ENCODE data around the gene PTPN20. TPM values are rescaled to one million over a fixed set of nuclear protein-coding genes. Genes with fewer than 3 reads are reported as not detected.

Gene PTPN20
- total and polyA plus RNA-seq, 2 of the 8 experiments (the other 6 are each of a cell fraction or from before 2014, with no cell fraction given) = not detected

DNA sequence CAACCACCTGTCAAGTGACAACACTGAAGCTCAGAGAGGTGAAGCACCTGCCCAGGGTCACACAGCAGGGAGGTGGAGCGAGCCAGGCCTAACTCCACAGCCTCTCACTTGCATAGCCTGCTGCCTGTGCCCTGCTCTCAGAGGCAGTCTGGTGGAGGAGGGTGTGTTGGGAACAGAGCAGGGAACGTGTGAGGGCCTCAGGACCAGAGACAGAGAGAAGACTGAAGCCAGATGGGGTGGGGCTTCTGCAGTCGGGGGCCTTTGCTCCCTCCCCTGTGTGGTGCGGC is 114.0 kb downstream of the PTPN20 start:
- no peaks in the 10 kb centered on the region for H3K79me1 ChIP-seq (ENCODE audit: low read depth, low read length)
- H3K79me2 ChIP-seq (ENCODE audit: control insufficient read depth in 1 of 2, insufficient read depth in 2 of 2, low read length in 2 of 2) = no peaks in the 10 kb centered on the region
- no peak overlapping the region for H3K56ac ChIP-seq (replicated peaks; ENCODE audit: insufficient read length, low read depth, low read length)
- H2BK20ac ChIP-seq (ENCODE audit: low read length) = no peak overlapping the region
- DNase-seq (ENCODE audit: low read depth in 1 of 2, low spot score in 2 of 2) = no peak
- no peaks in the 10 kb centered on the region for H3K36me3 ChIP-seq (ENCODE audit: control insufficient read depth in 2 of 4, insufficient read depth in 4 of 4, low read length in 3 of 4)
- H4K91ac ChIP-seq (replicated peaks; ENCODE audit: insufficient read length, low read length) = no peak overlapping the region
- CTCF ChIA-PET (ENCODE audit: partially characterized antibody) = interaction anchor here (0.8 to 13.8 kb wide), 28 partner anchors 8 to 352 kb away, joined by 3 to 180 read pairs (median 6); partner anchors contain the start of gene GDF2
- no peaks in the 10 kb centered on the region for H3K4me1 ChIP-seq (replicated peaks in 1 of 4; ENCODE audit: control insufficient read depth in 3 of 4, insufficient read depth in 4 of 4, low read length in 3 of 4)
- H3K27ac ChIP-seq (ENCODE audit: low read depth, low read length) = no peak overlapping the region
- H2BK5ac ChIP-seq (ENCODE audit: low read depth, low read length) = no peak overlapping the region
- H2BK15ac ChIP-seq (ENCODE audit: low read length) = no peak overlapping the region
- H3K4me2 ChIP-seq (ENCODE audit: insufficient read depth in 1 of 2, low read depth in 2 of 2, low read length in 2 of 2) = no peak overlapping the region
- no peak overlapping the region for H2AFZ ChIP-seq (ENCODE audit: low read length)
- no peak overlapping the region for H4K5ac ChIP-seq (ENCODE audit: insufficient read length, low read depth, low read length)
- no peak for FAIRE-seq
- no peaks in the 10 kb centered on the region for H3K9me3 ChIP-seq (ENCODE audit: insufficient read depth in 2 of 2, low read depth in 1 of 2, low read length in 1 of 2)
- TF ChIP-seq CBX5 (IDR thresholded peaks at IDR 0.05; ENCODE audit: low read depth, low read length) (no peak), KDM1A (IDR thresholded peaks at IDR 0.05; ENCODE audit: borderline replicate concordance, low read length) (peak; percentile 43; the same call in 1 of the 2 replicates)
- H2AK5ac ChIP-seq (ENCODE audit: low read depth, low read length) = no peak overlapping the region
- H4K8ac ChIP-seq (ENCODE audit: extremely low read depth, insufficient read depth, low read length) = no peak overlapping the region
- H3K23me2 ChIP-seq (ENCODE audit: low read depth, low read length) = peaks cover 6% of the 10 kb centered on the region
- H2BK12ac ChIP-seq (ENCODE audit: low read depth, low read length) = no peak overlapping the region
- POLR2A ChIA-PET (ENCODE audit: partially characterized antibody) = no interaction called here
- no peak overlapping the region for H3K4ac ChIP-seq (replicated peaks; ENCODE audit: insufficient read length, low read depth, low read length)
- peaks cover 0 to 5% of the 10 kb centered on the region in 2 experiments for H4K20me1 ChIP-seq (replicated peaks in 1 of 2; ENCODE audit: control insufficient read depth in 1 of 2, insufficient read depth in 2 of 2, low read length in 2 of 2)
- 91% methylated on average over 4 of the region's 4 CpGs; no CpG with 5 or more reads in 1 of the 2 experiments for whole genome bisulfite sequencing, 2 experiments (ENCODE audit: extremely low coverage in 1 of 2, insufficient coverage in 1 of 2, insufficient read length in 1 of 2, insufficient replicate concordance in 2 of 2, low coverage in 1 of 2, low lambda C conversion rate in 2 of 2, missing lambda C conversion rate in 1 of 2)
- H3K23ac ChIP-seq (ENCODE audit: insufficient read length) = no peak overlapping the region
- H2BK120ac ChIP-seq (replicated peaks; ENCODE audit: low read depth, low read length) = no peak overlapping the region
- 0 out of 7 replicates have a peak, but pooled peaks cover 0 to 2% (median 0%) of the 10 kb centered on the region in 4 experiments for H3K27me3 ChIP-seq (replicated peaks in 1 of 4; ENCODE audit: control insufficient read depth in 3 of 4, extremely low read depth in 1 of 4, insufficient read depth in 3 of 4, low read length in 3 of 4)
- no peak overlapping the region for H3K18ac ChIP-seq (ENCODE audit: extremely low read depth, low read length)
- H3K4me3 ChIP-seq (ENCODE audit: extremely low read depth in 1 of 4, insufficient read depth in 2 of 4, low read depth in 3 of 4, low read length in 4 of 4) = no peak overlapping the region
- no peak overlapping the region for H3K14ac ChIP-seq (ENCODE audit: insufficient read length)
- H3K9ac ChIP-seq (replicated peaks in 1 of 4; ENCODE audit: extremely low read depth in 1 of 4, low read depth in 3 of 4, low read length in 3 of 4) = no peak overlapping the region
